GM10248 (cell line): ENCODE measurements around the gene LINC00305.

ENCODE experiments used
- CTCF ChIA-PET: fragments of 300-600 bp; sonication (Branson Sonifier 250); formaldehyde crosslinking; extraction: SDS; loops from one replicate; lab custom pipeline; 2021; ENCODE audit warnings: antibody characterized with exemption; lab: Yijun Ruan, JAX
- POLR2A ChIA-PET: fragments of 350-650 bp; sonication (Branson Sonifier 250); formaldehyde crosslinking; extraction: SDS; loops from one replicate; lab custom pipeline; 2020; ENCODE audit warnings: antibody characterized with exemption; lab: Yijun Ruan, JAX
- DNase-seq: peaks from one replicate; pipeline ENCODE4 v3.0.0; 2012; ENCODE audit errors: extremely low spot score
- CTCF ChIP-seq: IDR thresholded peaks from 2 replicates; pipeline ENCODE4 v1.5.1; 2012; ENCODE audit warnings: mild to moderate bottlenecking, low read depth; ENCODE audit errors: extremely low read depth, missing control alignments, control extremely low read depth

The LINC00305 gene

GRCh38 chr18:64131314-64131713 lies 17.6 kb downstream of the LINC00305 start:
- no peak for DNase-seq
- CTCF ChIA-PET, result no interaction called here
- POLR2A ChIA-PET, result no interaction called here
- TF ChIP-seq CTCF, result no peak

GRCh38 chr18:64127172-64127571 lies 21.7 kb downstream of the LINC00305 start:
- no peak for TF ChIP-seq CTCF
- POLR2A ChIA-PET, result no interaction called here
- CTCF ChIA-PET, result no interaction called here
- DNase-seq, result no peak

- DNase-seq, result no peak
- no peak for TF ChIP-seq CTCF
- ChIA-PET CTCF (interaction anchor here (0.7 to 1.1 kb wide), 4 partner anchors 47 to 290 kb away, joined by 3 read pairs; no protein-coding TSS in a partner anchor), POLR2A (no interaction called here)
Observed at GRCh38 chr18:64119916-64120315, 29.0 kb downstream of the LINC00305 start.

GRCh38 chr18:64118406-64118805 lies 30.5 kb downstream of the LINC00305 start:
- DNase-seq, result no peak
- no peak for TF ChIP-seq CTCF
- ChIA-PET POLR2A (no interaction called here), CTCF (no interaction called here)

GRCh38 chr18:64116571-64117175 lies 32.2 kb downstream of the LINC00305 start:
- POLR2A ChIA-PET, result no interaction called here
- TF ChIP-seq CTCF, result no peak

GRCh38 chr18:64115881-64116280 lies 33.0 kb downstream of the LINC00305 start:
- CTCF ChIA-PET, result interaction anchor here (1.8 kb wide), 1 partner anchor 15 kb away, joined by 4 read pairs; no protein-coding TSS in a partner anchor

More at GRCh38 chr18:64116571-64117175, 32.2 kb downstream of the LINC00305 start:
- CTCF ChIA-PET, result interaction anchor here (1.8 kb wide), 1 partner anchor 16 kb away, joined by 4 read pairs; no protein-coding TSS in a partner anchor
- no peak for DNase-seq

More at GRCh38 chr18:64115881-64116280, 33.0 kb downstream of the LINC00305 start:
- POLR2A ChIA-PET, result no interaction called here
- DNase-seq, result no peak
- TF ChIP-seq CTCF, result no peak
